Measurements from ENCODE around the gene SLAMF9. TPM values are rescaled to one million over a fixed set of nuclear protein-coding genes. Genes with fewer than 3 reads are reported as not detected.

The SLAMF9 gene
- total RNA-seq, 2 experiments from 2014 or later = not detected

- DNase-seq (peak; percentile 66), ATAC-seq (peak; percentile 31)
- no peaks in the 10 kb centered on the region for H3K27me3 Mint-ChIP-seq (ENCODE audit: low read depth)
- peaks cover 51% of the 10 kb centered on the region for H3K4me1 Mint-ChIP-seq (ENCODE audit: low read depth)
- peak overlapping the region; percentile 90 for H3K4me3 Mint-ChIP-seq
- peaks cover 49% of the 10 kb centered on the region for H3K36me3 Mint-ChIP-seq (ENCODE audit: low read depth)
- ChIA-PET POLR2A (interaction anchor here (0.8 to 3.8 kb wide), 19 partner anchors 8 to 915 kb away, joined by 3 to 33 read pairs (median 6); partner anchors contain the start of genes IFI16 and PIGM), CTCF (interaction anchor here (0.7 to 6.7 kb wide), 9 partner anchors 10 to 144 kb away, joined by 3 to 49 read pairs (median 7); partner anchors contain the start of gene DUSP23)
- H3K27ac Mint-ChIP-seq = peak overlapping the region; percentile 96
- H3K9me3 Mint-ChIP-seq (ENCODE audit: insufficient read depth) = no peaks in the 10 kb centered on the region
These were observed 29.8 kb downstream of the SLAMF9 start for GRCh38 chr1:159924025-159924790.

- CTCF ChIA-PET = interaction anchor here (0.7 to 6.7 kb wide), 11 partner anchors 11 to 156 kb away, joined by 3 to 49 read pairs (median 7); no protein-coding TSS in a partner anchor
- H3K36me3 Mint-ChIP-seq (ENCODE audit: low read depth) = peaks cover 56% of the 10 kb centered on the region
- peak; percentile 88 for DNase-seq
- peaks cover 59% of the 10 kb centered on the region for H3K4me1 Mint-ChIP-seq (ENCODE audit: low read depth)
- peak overlapping the region; percentile 93 for H3K27ac Mint-ChIP-seq
- peak; percentile 51 for ATAC-seq
- H3K4me3 Mint-ChIP-seq = peak overlapping the region; percentile 90
- no peaks in the 10 kb centered on the region for H3K9me3 Mint-ChIP-seq (ENCODE audit: insufficient read depth)
- no peaks in the 10 kb centered on the region for H3K27me3 Mint-ChIP-seq (ENCODE audit: low read depth)
- POLR2A ChIA-PET = interaction anchor here (0.8 to 3.8 kb wide), 17 partner anchors 8 to 914 kb away, joined by 3 to 33 read pairs (median 5); partner anchors contain the start of genes IFI16, PIGM and SLAMF8
These were observed 30.6 kb downstream of the SLAMF9 start for GRCh38 chr1:159923203-159924024.

GRCh38 chr1:159922511-159923202, 31.4 kb downstream of the SLAMF9 start:
- ChIA-PET CTCF (interaction anchor here (0.8 to 6.7 kb wide), 11 partner anchors 12 to 157 kb away, joined by 3 to 49 read pairs (median 7); no protein-coding TSS in a partner anchor), POLR2A (interaction anchor here (0.6 to 3.8 kb wide), 12 partner anchors 8 to 914 kb away, joined by 3 to 33 read pairs (median 6); partner anchors contain the start of genes IFI16, PIGM and SLAMF8)
- Mint-ChIP-seq H3K4me3 (peak overlapping the region; percentile 90), H3K9me3 (ENCODE audit: insufficient read depth) (no peaks in the 10 kb centered on the region), H3K27ac (peak overlapping the region; percentile 93), H3K4me1 (ENCODE audit: low read depth) (peaks cover 67% of the 10 kb centered on the region), H3K27me3 (ENCODE audit: low read depth) (no peaks in the 10 kb centered on the region), H3K36me3 (ENCODE audit: low read depth) (peaks cover 63% of the 10 kb centered on the region)
- DNase-seq (no peak), ATAC-seq (no peak)

GRCh38 chr1:159921700-159922504, 32.1 kb downstream of the SLAMF9 start:
- Mint-ChIP-seq H3K4me3 (peak overlapping the region; percentile 90), H3K27me3 (ENCODE audit: low read depth) (no peaks in the 10 kb centered on the region), H3K4me1 (ENCODE audit: low read depth) (peaks cover 72% of the 10 kb centered on the region), H3K27ac (peak overlapping the region; percentile 60), H3K9me3 (ENCODE audit: insufficient read depth) (no peaks in the 10 kb centered on the region), H3K36me3 (ENCODE audit: low read depth) (peaks cover 69% of the 10 kb centered on the region)
- ATAC-seq = no peak
- ChIA-PET CTCF (interaction anchor here (0.8 to 6.7 kb wide), 7 partner anchors 24 to 158 kb away, joined by 3 to 49 read pairs (median 9); no protein-coding TSS in a partner anchor), POLR2A (interaction anchor here (0.6 to 3.8 kb wide), 6 partner anchors 8 to 913 kb away, joined by 4 to 33 read pairs (median 9); partner anchors contain the start of genes IFI16 and SLAMF8)
- DNase-seq = no peak

GRCh38 chr1:159921251-159921650, 32.8 kb downstream of the SLAMF9 start:
- POLR2A ChIA-PET = no interaction called here
- ATAC-seq (no peak), DNase-seq (no peak)
- H3K4me1 Mint-ChIP-seq (ENCODE audit: low read depth) = peaks cover 72% of the 10 kb centered on the region
- H3K4me3 Mint-ChIP-seq = peak overlapping the region; percentile 90
- H3K27ac Mint-ChIP-seq = peak overlapping the region; percentile 60
- CTCF ChIA-PET = interaction anchor here (1.9 to 5.8 kb wide), 2 partner anchors 28 to 87 kb away, joined by 8 to 47 read pairs; no protein-coding TSS in a partner anchor
- H3K36me3 Mint-ChIP-seq (ENCODE audit: low read depth) = peaks cover 74% of the 10 kb centered on the region
- H3K9me3 Mint-ChIP-seq (ENCODE audit: insufficient read depth) = no peaks in the 10 kb centered on the region
- no peaks in the 10 kb centered on the region for H3K27me3 Mint-ChIP-seq (ENCODE audit: low read depth)

- peak overlapping the region; percentile 2 for H3K4me3 Mint-ChIP-seq
- H3K4me1 Mint-ChIP-seq (ENCODE audit: low read depth) = peaks cover 67% of the 10 kb centered on the region
- no peak for ATAC-seq
- ChIA-PET POLR2A (interaction anchor here (1.7 kb wide), 1 partner anchor 13 kb away, joined by 4 read pairs; no protein-coding TSS in a partner anchor), CTCF (interaction anchor here (1.9 kb wide), 1 partner anchor 28 kb away, joined by 8 read pairs; no protein-coding TSS in a partner anchor)
- peaks cover 79% of the 10 kb centered on the region for H3K36me3 Mint-ChIP-seq (ENCODE audit: low read depth)
- no peak for DNase-seq
- H3K27ac Mint-ChIP-seq = peak overlapping the region; percentile 60
- no peaks in the 10 kb centered on the region for H3K27me3 Mint-ChIP-seq (ENCODE audit: low read depth)
- no peaks in the 10 kb centered on the region for H3K9me3 Mint-ChIP-seq (ENCODE audit: insufficient read depth)
These were observed 33.4 kb downstream of the SLAMF9 start for GRCh38 chr1:159920651-159921050.

GRCh38 chr1:159920202-159920601, 33.8 kb downstream of the SLAMF9 start:
- POLR2A ChIA-PET = interaction anchor here (0.9 to 1.7 kb wide), 2 partner anchors 13 to 21 kb away, joined by 4 read pairs; no protein-coding TSS in a partner anchor
- CTCF ChIA-PET = interaction anchor here (1.9 kb wide), 1 partner anchor 27 kb away, joined by 8 read pairs; no protein-coding TSS in a partner anchor
- H3K4me3 Mint-ChIP-seq = no peak overlapping the region

GRCh38 chr1:159919236-159919865, 34.7 kb downstream of the SLAMF9 start:
- Mint-ChIP-seq H3K27ac (peak overlapping the region; percentile 15), H3K36me3 (ENCODE audit: low read depth) (peaks cover 88% of the 10 kb centered on the region), H3K4me3 (no peak overlapping the region), H3K9me3 (ENCODE audit: insufficient read depth) (no peaks in the 10 kb centered on the region), H3K4me1 (ENCODE audit: low read depth) (peaks cover 75% of the 10 kb centered on the region), H3K27me3 (ENCODE audit: low read depth) (no peaks in the 10 kb centered on the region)
- no peak for ATAC-seq
- CTCF ChIA-PET = interaction anchor here (0.8 to 1.9 kb wide), 2 partner anchors 26 to 88 kb away, joined by 3 to 8 read pairs; no protein-coding TSS in a partner anchor
- DNase-seq = no peak
- POLR2A ChIA-PET = interaction anchor here (0.9 to 1.7 kb wide), 2 partner anchors 12 to 22 kb away, joined by 4 read pairs; no protein-coding TSS in a partner anchor

More at GRCh38 chr1:159920202-159920601, 33.8 kb downstream of the SLAMF9 start:
- H3K4me1 Mint-ChIP-seq (ENCODE audit: low read depth) = peaks cover 71% of the 10 kb centered on the region
- H3K36me3 Mint-ChIP-seq (ENCODE audit: low read depth) = peaks cover 82% of the 10 kb centered on the region
- H3K27ac Mint-ChIP-seq = peak overlapping the region; percentile 60
- no peaks in the 10 kb centered on the region for H3K27me3 Mint-ChIP-seq (ENCODE audit: low read depth)
- ATAC-seq = no peak
- DNase-seq = no peak
- no peaks in the 10 kb centered on the region for H3K9me3 Mint-ChIP-seq (ENCODE audit: insufficient read depth)

- H3K27me3 Mint-ChIP-seq (ENCODE audit: low read depth) = no peaks in the 10 kb centered on the region
- DNase-seq = no peak
- ATAC-seq = no peak
- ChIA-PET POLR2A (interaction anchor here (1.7 kb wide), 1 partner anchor 11 kb away, joined by 4 read pairs; no protein-coding TSS in a partner anchor), CTCF (interaction anchor here (1.3 kb wide), 1 partner anchor 26 kb away, joined by 3 read pairs; no protein-coding TSS in a partner anchor)
- H3K36me3 Mint-ChIP-seq (ENCODE audit: low read depth) = peaks cover 83% of the 10 kb centered on the region
- peaks cover 79% of the 10 kb centered on the region for H3K4me1 Mint-ChIP-seq (ENCODE audit: low read depth)
- H3K4me3 Mint-ChIP-seq = no peak overlapping the region
- H3K27ac Mint-ChIP-seq = peak overlapping the region; percentile 9
- H3K9me3 Mint-ChIP-seq (ENCODE audit: insufficient read depth) = no peaks in the 10 kb centered on the region
These were observed 35.5 kb downstream of the SLAMF9 start for GRCh38 chr1:159918352-159919200.
